ENCODE measurements around the gene GBA2. TPM values are rescaled to one million over a fixed set of nuclear protein-coding genes. Genes with fewer than 3 reads are reported as not detected.

GBA2 gene
- total RNA-seq, 4 donors from 2014 or later: 53.7 to 83.3 (median 65.0) TPM

DNA sequence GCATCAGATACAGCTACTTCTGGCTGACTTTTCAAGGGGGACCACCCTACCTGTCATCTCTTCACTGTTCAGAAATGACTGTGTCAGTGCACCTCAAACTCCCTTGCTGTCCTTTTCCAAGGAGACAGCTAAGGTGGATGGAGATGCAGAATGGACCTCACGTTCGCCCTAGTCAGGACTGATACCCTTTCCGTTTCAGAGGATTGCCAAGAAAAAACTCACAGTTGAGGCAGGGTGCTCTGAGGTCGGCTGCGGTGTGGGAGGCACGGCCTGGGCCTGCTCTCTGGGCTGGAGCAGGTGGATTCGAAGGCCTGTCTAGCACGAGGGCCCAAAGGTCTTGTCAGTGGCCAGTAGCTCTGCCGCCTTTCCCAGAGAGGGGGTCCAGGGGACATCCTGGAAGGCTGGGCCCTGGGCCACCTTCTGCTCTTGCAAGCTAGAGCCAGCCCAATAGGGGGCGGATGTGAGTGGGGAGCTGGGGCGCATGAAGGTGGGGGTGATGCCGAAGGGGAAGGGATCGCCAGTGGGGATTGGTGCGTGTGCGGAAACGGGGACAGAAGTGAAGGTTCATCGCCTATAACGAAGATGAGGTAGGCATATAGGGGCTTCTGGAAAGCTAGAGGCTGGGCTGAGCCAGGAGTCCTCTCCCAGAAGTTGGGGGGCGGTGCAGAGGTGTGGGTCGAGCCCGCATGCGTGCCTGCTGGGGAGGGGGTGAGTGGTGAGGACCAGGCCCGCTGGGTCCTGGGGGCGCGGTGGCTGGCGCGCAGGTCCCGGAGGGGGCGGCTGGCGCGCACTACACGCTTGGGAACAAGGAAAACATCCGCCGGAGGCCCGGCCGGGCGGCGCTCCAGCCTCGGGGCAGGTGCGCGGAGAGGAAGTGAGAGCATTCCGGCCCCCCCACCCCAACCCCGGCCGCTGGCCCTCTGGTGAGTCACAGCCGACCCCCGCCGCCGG, 7.5 kb upstream of the GBA2 start:
- intact Hi-C loops (cut with DNase I; ENCODE audit: low total_unique reads): no loop called here
- no peak for TF ChIP-seq POLR2A (IDR thresholded peaks at IDR 0.05)
- TF ChIP-seq, protein P1, sequence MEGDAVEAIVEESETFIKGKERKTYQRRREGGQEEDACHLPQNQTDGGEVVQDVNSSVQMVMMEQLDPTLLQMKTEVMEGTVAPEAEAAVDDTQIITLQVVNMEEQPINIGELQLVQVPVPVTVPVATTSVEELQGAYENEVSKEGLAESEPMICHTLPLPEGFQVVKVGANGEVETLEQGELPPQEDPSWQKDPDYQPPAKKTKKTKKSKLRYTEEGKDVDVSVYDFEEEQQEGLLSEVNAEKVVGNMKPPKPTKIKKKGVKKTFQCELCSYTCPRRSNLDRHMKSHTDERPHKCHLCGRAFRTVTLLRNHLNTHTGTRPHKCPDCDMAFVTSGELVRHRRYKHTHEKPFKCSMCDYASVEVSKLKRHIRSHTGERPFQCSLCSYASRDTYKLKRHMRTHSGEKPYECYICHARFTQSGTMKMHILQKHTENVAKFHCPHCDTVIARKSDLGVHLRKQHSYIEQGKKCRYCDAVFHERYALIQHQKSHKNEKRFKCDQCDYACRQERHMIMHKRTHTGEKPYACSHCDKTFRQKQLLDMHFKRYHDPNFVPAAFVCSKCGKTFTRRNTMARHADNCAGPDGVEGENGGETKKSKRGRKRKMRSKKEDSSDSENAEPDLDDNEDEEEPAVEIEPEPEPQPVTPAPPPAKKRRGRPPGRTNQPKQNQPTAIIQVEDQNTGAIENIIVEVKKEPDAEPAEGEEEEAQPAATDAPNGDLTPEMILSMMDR (IDR thresholded peaks at IDR 0.05): no peak
- DNase-seq (ENCODE audit: low spot score in 2 of 2): peak in 1 of 2 donors; percentile 91
- H3K4me3 ChIP-seq (ENCODE audit: low read depth, poor library complexity, severe bottlenecking): peak overlapping the region; percentile 35
- WGBS, 2 donors: 19 to 20% methylated on average over 27 to 30 of the region's 48 CpGs

DNA sequence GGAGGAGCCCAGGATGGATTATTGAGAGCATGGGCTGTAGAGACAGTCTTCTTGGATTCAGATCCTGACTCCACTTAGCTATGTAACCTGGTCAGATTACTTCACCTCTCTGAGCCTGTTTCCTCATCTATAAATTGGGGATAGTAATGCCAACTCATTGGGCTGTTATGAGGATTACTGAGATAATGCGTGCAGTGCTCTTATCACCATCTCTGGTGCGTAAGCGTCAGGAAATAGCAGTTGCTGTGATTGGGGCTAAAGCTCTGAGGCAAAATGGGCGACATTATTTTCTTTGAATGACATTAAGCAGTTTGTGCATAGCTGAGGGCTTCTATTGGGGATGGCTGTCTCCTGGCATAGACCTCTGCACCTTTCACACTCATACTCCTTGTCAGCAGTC, 6.0 kb upstream of the GBA2 start:
- WGBS, 2 donors: 89 to 90% methylated on average over 4 of the region's 4 CpGs
- intact Hi-C loops (cut with DNase I; ENCODE audit: low total_unique reads): no loop called here
- no peak for DNase-seq (ENCODE audit: low spot score in 2 of 2)
- H3K4me3 ChIP-seq (ENCODE audit: low read depth, poor library complexity, severe bottlenecking): no peak overlapping the region
- TF ChIP-seq POLR2A (IDR thresholded peaks at IDR 0.05): no peak
- TF ChIP-seq, protein P1 (IDR thresholded peaks at IDR 0.05): no peak

DNA sequence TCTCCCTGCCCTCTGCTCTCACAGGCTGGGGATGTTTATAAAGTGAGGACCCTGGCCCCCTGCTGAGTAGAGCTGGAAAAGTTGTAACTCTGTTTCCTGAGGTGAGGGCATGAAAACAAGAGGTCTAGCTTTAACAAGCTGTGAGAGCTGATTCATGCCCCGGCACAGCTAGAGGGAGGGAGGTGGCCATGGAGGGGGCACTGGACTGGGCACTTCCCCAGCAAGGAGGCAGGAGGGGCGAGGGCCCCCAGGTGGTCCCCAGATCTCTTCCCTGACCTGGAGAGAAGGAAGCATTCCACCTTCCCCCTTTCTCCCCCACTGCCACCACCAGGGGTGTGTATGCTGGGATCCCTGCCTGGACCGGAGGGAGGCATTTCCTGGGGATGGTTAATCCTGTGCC, 5.2 kb upstream of the GBA2 start, which contains the start of gene MSMP:
TSS of gene MSMP (minus strand) at position 13 of the 400 bp plus-strand sequence. CDS start 147 bp downstream, outside the sequence.
- intact Hi-C loops (cut with DNase I; ENCODE audit: low total_unique reads): no loop called here
- TF ChIP-seq POLR2A (IDR thresholded peaks at IDR 0.05): no peak
- TF ChIP-seq, protein P1 (IDR thresholded peaks at IDR 0.05): no peak
- 45 to 55% methylated on average over 3 of the region's 3 CpGs for WGBS, 2 donors

GRCh38 chr9:35753466-35753865, 4.4 kb upstream of the GBA2 start:
- H3K4me3 ChIP-seq (ENCODE audit: low read depth, poor library complexity, severe bottlenecking): no peak overlapping the region
- no peak for TF ChIP-seq POLR2A (IDR thresholded peaks at IDR 0.05)
- TF ChIP-seq, protein P1 (IDR thresholded peaks at IDR 0.05): no peak
- intact Hi-C loops (cut with DNase I; ENCODE audit: low total_unique reads): no loop called here
- WGBS, 2 donors: 80 to 92% methylated on average over 5 of the region's 5 CpGs
- no peak for DNase-seq (ENCODE audit: low spot score in 2 of 2)

More for the DNA sequence above, 5.2 kb upstream of the GBA2 start, which contains the start of gene MSMP:
- no peak for DNase-seq (ENCODE audit: low spot score in 2 of 2)
- H3K4me3 ChIP-seq (ENCODE audit: low read depth, poor library complexity, severe bottlenecking): no peak within 1 kb of the TSS

DNA sequence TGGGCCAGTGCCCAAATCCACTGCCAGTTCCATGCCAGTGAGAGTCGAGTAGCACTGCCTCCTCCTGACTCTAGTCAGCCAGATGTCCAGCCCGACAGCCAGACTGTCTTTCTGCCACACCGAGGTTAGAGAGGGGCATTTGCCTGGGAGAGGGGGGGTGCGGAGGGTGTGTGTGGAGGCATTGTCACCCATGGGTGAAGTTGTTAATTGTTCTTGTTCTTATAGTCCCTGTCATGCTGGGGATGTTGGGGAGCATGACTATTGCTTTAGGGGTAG, 1.2 kb upstream of the GBA2 start:
- intact Hi-C loops (cut with DNase I; ENCODE audit: low total_unique reads): no loop called here
- no peak overlapping the region for H3K4me3 ChIP-seq (ENCODE audit: low read depth, poor library complexity, severe bottlenecking)
- TF ChIP-seq POLR2A (IDR thresholded peaks at IDR 0.05): no peak
- TF ChIP-seq, protein P1 (IDR thresholded peaks at IDR 0.05): no peak
- no peak for DNase-seq (ENCODE audit: low spot score in 2 of 2)
- 49 to 53% methylated on average over 4 of the region's 4 CpGs for WGBS, 2 donors
